Keratinocyte (primary cell): ENCODE results near the gene EXOC3L1. TPM values are rescaled to one million over a fixed set of nuclear protein-coding genes. Genes with fewer than 3 reads are reported as not detected.

Source experiments
- DNase-seq: peaks from one replicate; pipeline ENCODE4 v3.0.0-alpha.2; 2011; ENCODE audit warnings: low read depth, missing footprints, low spot score
- FAIRE-seq: peaks from 2 replicates; lab custom pipeline; 2011; peaks lifted over from hg19 to GRCh38; lab: Jason Lieb, UNC
- H2AFZ ChIP-seq: 2 replicates; pipeline ENCODE4 v1.6.0; 2012; ENCODE audit warnings: low read length, control low read depth, inconsistent platforms; ENCODE audit not compliant: control insufficient read depth
- H3K27ac ChIP-seq: 2 replicates; pipeline ENCODE4 v1.5.1; 2011; ENCODE audit warnings: low read length; ENCODE audit not compliant: control insufficient read depth, insufficient read depth
- H3K27me3 ChIP-seq: 3 replicates; pipeline ENCODE4 v1.6.0; 2011; ENCODE audit warnings: low read length; ENCODE audit not compliant: control insufficient read depth, insufficient read depth; ENCODE audit errors: extremely low read depth
- H3K36me3 ChIP-seq, 2 experiments: 2 replicates in 1 of 2; 3 replicates in 1 of 2; pipeline ENCODE4 v1.5.1; 2011; ENCODE audit warnings: low read length in 2 of 2, mild to moderate bottlenecking in 1 of 2; ENCODE audit not compliant: control insufficient read depth in 2 of 2, insufficient read depth in 2 of 2; ENCODE audit errors: extremely low read depth in 1 of 2
- H3K4me1 ChIP-seq: 3 replicates; pipeline ENCODE4 v1.5.1; 2011; ENCODE audit warnings: low read length; ENCODE audit not compliant: control insufficient read depth, insufficient read depth; ENCODE audit errors: extremely low read depth
- H3K4me2 ChIP-seq: 3 replicates; pipeline ENCODE4 v1.6.0; 2011; ENCODE audit warnings: low read depth, low read length; ENCODE audit not compliant: control insufficient read depth, insufficient read depth; ENCODE audit errors: extremely low read depth
- H3K4me3 ChIP-seq, 3 experiments: fragments of 200-600 bp in 1 of 3; sonication (generic) in 1 of 3; 2 replicates in 2 of 3; 3 replicates in 1 of 3; pipeline ENCODE4 v1.5.1; 2011 to 2016; ENCODE audit warnings: low read length in 3 of 3, mild to moderate bottlenecking in 3 of 3, control low read depth in 2 of 3, inconsistent platforms in 1 of 3, low read depth in 1 of 3, mixed read lengths in 1 of 3, mixed run types in 1 of 3, moderate library complexity in 1 of 3; ENCODE audit not compliant: control insufficient read depth in 2 of 3, insufficient read depth in 2 of 3; ENCODE audit errors: extremely low read depth in 1 of 3
- H3K79me2 ChIP-seq: 2 replicates; pipeline ENCODE4 v1.6.0; 2012; ENCODE audit warnings: low read length; ENCODE audit not compliant: control insufficient read depth, insufficient read depth
- H3K9ac ChIP-seq: 3 replicates; pipeline ENCODE4 v1.6.0; 2011; ENCODE audit warnings: low read length; ENCODE audit not compliant: control insufficient read depth, insufficient read depth; ENCODE audit errors: extremely low read depth
- H3K9me1 ChIP-seq: 3 replicates; pipeline ENCODE4 v1.6.0; 2011; ENCODE audit warnings: low read length; ENCODE audit not compliant: control insufficient read depth, insufficient read depth; ENCODE audit errors: extremely low read depth
- H3K9me3 ChIP-seq: 2 replicates; pipeline ENCODE4 v1.5.1; 2012; ENCODE audit warnings: low read depth, low read length; ENCODE audit not compliant: control insufficient read depth
- H4K20me1 ChIP-seq: 3 replicates; pipeline ENCODE4 v1.6.0; 2011; ENCODE audit warnings: low read length; ENCODE audit not compliant: control insufficient read depth, insufficient read depth; ENCODE audit errors: extremely low read depth
- EZH2 ChIP-seq: IDR thresholded peaks from one replicate; pipeline ENCODE4 v1.6.1; 2012; ENCODE audit warnings: inconsistent platforms, mild to moderate bottlenecking, low read length, moderate library complexity
- dilution Hi-C: fragments of 300-500 bp; cut with MboI; formaldehyde crosslinking; loops from one replicate; pipeline ENCODE4 v1.7.0; 2020; ENCODE audit warnings: low sequenced_read_pairs; ENCODE audit not compliant: extremely low pct_ligation_motif_present
- polyA plus RNA-seq, 5 experiments: library from polyadenylated mRNA; depleted of rRNA in 3 of 5; stranded (reverse) in 3 of 5; stranded (forward) in 1 of 5; unstranded in 1 of 5; fragments of >200 nt; gene quantifications; 1 replicate in 1 of 5; 2 replicates in 3 of 5; 3 replicates in 1 of 5; pipeline versions ENCODE4 v1.2.1 to v1.2.3, GENCODE V29; 2011 to 2012; ENCODE audit warnings: missing spikeins in 2 of 5, low read depth in 1 of 5, low replicate concordance in 1 of 5
- TF ChIP-seq, protein P1 (sequence below), 3 experiments: IDR thresholded peaks in 1 of 3; conservative IDR thresholded peaks in 1 of 3; optimal IDR thresholded peaks in 1 of 3; 2 replicates in 2 of 3; 3 replicates in 1 of 3; pipeline versions ENCODE3 to v1.5.1; 2011; ENCODE audit warnings: low read length in 3 of 3, mild to moderate bottlenecking in 3 of 3, moderate library complexity in 2 of 3, control low read depth in 1 of 3, inconsistent platforms in 1 of 3; ENCODE audit not compliant: insufficient read depth in 2 of 3; ENCODE audit errors: extremely low read depth in 1 of 3

The EXOC3L1 gene
- polyA plus RNA-seq, 1 donor (not counting 4 experiments of a cell fraction or from before 2014, with no cell fraction given) = not detected

DNA sequence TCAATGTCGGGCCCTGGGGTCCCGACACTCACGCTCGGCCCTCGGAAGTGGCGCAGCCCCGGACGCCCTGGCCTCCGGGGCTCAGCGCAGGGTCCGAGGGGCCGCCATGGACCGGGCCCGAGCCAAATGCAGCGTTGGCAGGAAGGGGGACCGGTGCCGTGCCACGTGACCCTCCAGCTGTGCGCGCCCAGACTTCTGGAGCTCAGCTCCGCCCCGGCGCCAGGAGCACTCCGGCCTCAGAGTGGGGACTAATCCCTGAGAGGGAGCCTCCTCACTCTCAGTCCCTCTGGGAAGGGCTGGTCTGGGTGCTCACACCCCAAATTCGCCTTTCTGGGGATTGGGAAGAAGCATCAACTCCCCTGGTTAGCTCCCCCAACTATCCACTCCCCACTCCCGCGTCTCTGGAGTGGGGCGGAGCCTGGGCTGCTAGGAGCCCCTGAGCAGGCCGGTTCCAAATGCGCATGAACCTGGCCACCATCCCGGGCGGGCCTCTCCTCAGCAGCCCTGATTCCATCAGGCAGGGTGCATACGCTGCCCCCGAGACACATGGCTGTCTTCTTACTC lies 39.0 kb downstream of the EXOC3L1 start, which contains the start of gene B3GNT9:
Gene B3GNT9, minus strand, starts transcription at position 166 of the 564 bp plus-strand sequence. CDS start 513 bp downstream, outside the sequence.
- H2AFZ ChIP-seq = peak within 1 kb of the TSS; percentile 84
- dilution Hi-C loops = no loop called here
- no peak within 1 kb of the TSS for H3K27ac ChIP-seq
- H3K4me2 ChIP-seq = peak within 1 kb of the TSS; percentile 87
- H3K9ac ChIP-seq = peak within 1 kb of the TSS; percentile 47
- TF ChIP-seq, protein P1, sequence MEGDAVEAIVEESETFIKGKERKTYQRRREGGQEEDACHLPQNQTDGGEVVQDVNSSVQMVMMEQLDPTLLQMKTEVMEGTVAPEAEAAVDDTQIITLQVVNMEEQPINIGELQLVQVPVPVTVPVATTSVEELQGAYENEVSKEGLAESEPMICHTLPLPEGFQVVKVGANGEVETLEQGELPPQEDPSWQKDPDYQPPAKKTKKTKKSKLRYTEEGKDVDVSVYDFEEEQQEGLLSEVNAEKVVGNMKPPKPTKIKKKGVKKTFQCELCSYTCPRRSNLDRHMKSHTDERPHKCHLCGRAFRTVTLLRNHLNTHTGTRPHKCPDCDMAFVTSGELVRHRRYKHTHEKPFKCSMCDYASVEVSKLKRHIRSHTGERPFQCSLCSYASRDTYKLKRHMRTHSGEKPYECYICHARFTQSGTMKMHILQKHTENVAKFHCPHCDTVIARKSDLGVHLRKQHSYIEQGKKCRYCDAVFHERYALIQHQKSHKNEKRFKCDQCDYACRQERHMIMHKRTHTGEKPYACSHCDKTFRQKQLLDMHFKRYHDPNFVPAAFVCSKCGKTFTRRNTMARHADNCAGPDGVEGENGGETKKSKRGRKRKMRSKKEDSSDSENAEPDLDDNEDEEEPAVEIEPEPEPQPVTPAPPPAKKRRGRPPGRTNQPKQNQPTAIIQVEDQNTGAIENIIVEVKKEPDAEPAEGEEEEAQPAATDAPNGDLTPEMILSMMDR (optimal IDR thresholded peaks at IDR 0.05 in 1 of 3, IDR thresholded peaks at IDR 0.05 in 1 of 3, conservative IDR thresholded peaks at IDR 0.05 in 1 of 3; ENCODE audit: extremely low read depth in 1 of 3, insufficient read depth in 2 of 3, low read length in 3 of 3) = no peak
- TF ChIP-seq EZH2 = no peak
- H3K4me3 ChIP-seq = peak within 1 kb of the TSS; percentile 52 to 65 (median 59)
- H3K79me2 ChIP-seq = no peaks in the 10 kb centered on the region
- H3K36me3 ChIP-seq = peaks cover 21 to 31% of the 10 kb centered on the region in 2 experiments
- no peak for FAIRE-seq
- H4K20me1 ChIP-seq = peaks cover 4% of the 10 kb centered on the region
- peaks cover 14% of the 10 kb centered on the region for H3K4me1 ChIP-seq
- H3K27me3 ChIP-seq = no peaks in the 10 kb centered on the region
- no peak for DNase-seq
- H3K9me1 ChIP-seq = no peaks in the 10 kb centered on the region
- no peaks in the 10 kb centered on the region for H3K9me3 ChIP-seq

DNA sequence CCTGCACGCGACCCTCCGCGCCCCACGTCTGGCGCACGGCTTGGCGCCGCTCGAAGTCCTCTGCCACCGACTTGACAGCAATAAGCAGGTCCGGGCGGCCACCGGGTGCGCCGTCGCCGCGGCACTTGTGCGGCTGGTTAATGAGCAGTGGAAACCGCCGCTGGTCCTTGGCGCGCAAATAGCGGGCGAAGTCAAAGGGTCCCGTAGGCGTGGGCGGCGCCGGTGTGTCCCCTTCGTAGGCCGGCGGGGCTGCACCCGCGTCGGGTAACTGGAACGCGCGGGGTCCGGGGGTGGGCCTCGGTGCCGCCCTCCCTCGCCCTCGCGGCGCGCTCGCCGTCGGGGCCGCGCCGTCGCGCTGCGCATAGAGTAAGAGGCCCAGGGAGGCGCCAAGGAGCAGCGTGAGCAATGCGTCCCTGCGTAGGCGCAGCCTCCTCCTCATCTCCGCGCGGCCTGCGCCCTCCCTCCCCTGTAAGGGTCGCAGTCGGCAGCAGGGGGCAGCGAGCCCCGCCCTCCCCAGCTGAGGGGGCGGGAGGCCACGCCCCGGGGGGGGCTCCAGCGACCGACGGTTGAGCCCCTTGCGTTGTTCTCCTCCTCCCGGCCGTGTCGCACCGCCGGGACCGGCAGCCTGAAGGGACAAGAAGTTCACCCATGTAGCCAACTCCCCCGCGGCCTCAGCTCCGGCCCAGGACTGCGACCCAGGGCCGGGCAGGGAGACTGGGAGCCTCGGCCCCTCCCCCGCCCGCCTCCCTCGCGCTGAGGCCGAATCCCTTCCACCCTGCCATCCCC lies 39.7 kb downstream of the EXOC3L1 start:
- H3K79me2 ChIP-seq = no peaks in the 10 kb centered on the region
- H3K9me3 ChIP-seq = no peaks in the 10 kb centered on the region
- peak overlapping the region; percentile 47 for H3K9ac ChIP-seq
- FAIRE-seq = no peak
- dilution Hi-C loops = no loop called here
- H3K4me3 ChIP-seq = peak overlapping the region; percentile 52 to 65 (median 59)
- peak overlapping the region; percentile 84 for H2AFZ ChIP-seq
- peaks cover 14% of the 10 kb centered on the region for H3K4me1 ChIP-seq
- no peaks in the 10 kb centered on the region for H3K27me3 ChIP-seq
- peak overlapping the region; percentile 87 for H3K4me2 ChIP-seq
- no peak overlapping the region for H3K27ac ChIP-seq
- TF ChIP-seq, protein P1 (optimal IDR thresholded peaks at IDR 0.05 in 1 of 3, IDR thresholded peaks at IDR 0.05 in 1 of 3, conservative IDR thresholded peaks at IDR 0.05 in 1 of 3; ENCODE audit: extremely low read depth in 1 of 3, insufficient read depth in 2 of 3, low read length in 3 of 3) = peak in 2 of 3 experiments; percentile 17 to 32
- TF ChIP-seq EZH2 = no peak
- H3K9me1 ChIP-seq = no peaks in the 10 kb centered on the region
- peaks cover 4% of the 10 kb centered on the region for H4K20me1 ChIP-seq
- peaks cover 21 to 35% of the 10 kb centered on the region in 2 experiments for H3K36me3 ChIP-seq
- DNase-seq = no peak
